ENCODE results near the gene MROH9. TPM values are rescaled to one million over a fixed set of nuclear protein-coding genes. Genes with fewer than 3 reads are reported as not detected.

Gene MROH9
- total RNA-seq, 1 experiment from 2014 or later = not detected

DNA sequence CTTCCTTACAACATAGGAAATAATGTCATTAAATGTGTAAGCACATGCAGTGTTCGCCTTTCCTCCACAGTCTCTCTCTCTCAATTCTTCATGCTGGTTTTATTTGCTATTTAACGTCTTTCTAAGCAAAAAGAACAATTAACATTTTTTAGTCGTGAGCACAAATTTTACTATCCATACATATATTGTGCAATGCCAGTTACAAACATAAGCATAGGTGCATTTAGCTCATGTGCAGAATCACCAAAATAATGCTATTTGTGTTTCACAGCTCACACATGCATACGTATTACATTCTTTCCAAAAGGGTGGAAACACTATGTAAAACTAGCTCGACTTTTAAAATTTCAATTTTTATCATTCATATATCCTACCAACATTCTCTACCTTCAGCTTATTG lies 52.1 kb downstream of the MROH9 start:
- H3K4me1 ChIP-seq (ENCODE audit: control insufficient read depth in 1 of 2, insufficient read depth in 2 of 2, low read length in 2 of 2) = no peaks in the 10 kb centered on the region
- ChIA-PET CTCF (no interaction called here), RAD21 (ENCODE audit: low non-redundant PET in 1 of 2, low total read pairs in 2 of 2, uncharacterized antibody in 2 of 2, unreplicated experiment in 2 of 2) (no interaction called here), POLR2A (no interaction called here)
- H3K9ac ChIP-seq (ENCODE audit: low read length) = no peak overlapping the region
- no peak overlapping the region for H3K4me3 ChIP-seq (replicated peaks in 1 of 2; ENCODE audit: low read depth in 1 of 2, low read length in 2 of 2)
- no peaks in the 10 kb centered on the region for H3K36me3 ChIP-seq (ENCODE audit: control insufficient read depth in 1 of 2, insufficient read depth in 2 of 2, low read length in 2 of 2)
- DNase-seq (ENCODE audit: low read depth, low spot score) (no peak), ATAC-seq (no peak)
- H3K9me2 ChIP-seq (ENCODE audit: insufficient read depth) = no peaks in the 10 kb centered on the region
- H3K27ac ChIP-seq (ENCODE audit: low read depth, low read length) = no peak overlapping the region
- no peaks in the 10 kb centered on the region for H4K20me1 ChIP-seq (ENCODE audit: insufficient read depth)
- H3K4me2 ChIP-seq (ENCODE audit: low read length) = no peak overlapping the region
- TF ChIP-seq ZFX (IDR thresholded peaks at IDR 0.05) (no peak), SRF (IDR thresholded peaks at IDR 0.05; ENCODE audit: low read depth) (no peak), YY1 (IDR thresholded peaks at IDR 0.05; ENCODE audit: extremely low read depth, insufficient replicate concordance, low read depth, low read length) (no peak), EZH2 (IDR thresholded peaks at IDR 0.05) (no peak), SIN3A (IDR thresholded peaks at IDR 0.05; ENCODE audit: low read depth) (no peak), JUND (IDR thresholded peaks at IDR 0.05) (no peak), SP1 (IDR thresholded peaks at IDR 0.05; ENCODE audit: low read depth) (no peak), ZNF274 (IDR thresholded peaks at IDR 0.05; ENCODE audit: low read depth, low read length) (no peak), EGR1 (IDR thresholded peaks at IDR 0.05; ENCODE audit: low read depth) (no peak), EZH2phosphoT487 (IDR thresholded peaks at IDR 0.05; ENCODE audit: borderline replicate concordance) (no peak), ELF1 (IDR thresholded peaks at IDR 0.05; ENCODE audit: borderline replicate concordance, low read depth) (no peak), CTCF (IDR thresholded peaks at IDR 0.05 in 2 of 3, conservative IDR thresholded peaks at IDR 0.05 in 1 of 3; ENCODE audit: borderline replicate concordance in 1 of 3, insufficient read depth in 1 of 3, low read depth in 2 of 3, low read length in 2 of 3) (no peak), CBX3 (IDR thresholded peaks at IDR 0.05; ENCODE audit: low read depth) (no peak), POLR2AphosphoS5 (IDR thresholded peaks at IDR 0.05; ENCODE audit: low read depth, low read length) (no peak), CEBPB (IDR thresholded peaks at IDR 0.05; ENCODE audit: low read depth) (no peak), ZBTB33 (IDR thresholded peaks at IDR 0.05; ENCODE audit: extremely low read depth, insufficient replicate concordance, low read length) (no peak), POLR2A (IDR thresholded peaks at IDR 0.05; ENCODE audit: borderline replicate concordance, extremely low read depth, insufficient read depth, insufficient read length) (no peak), TCF7L2 (IDR thresholded peaks at IDR 0.05; ENCODE audit: borderline replicate concordance, extremely low read depth, insufficient read depth, insufficient read length) (no peak), ATF3 (IDR thresholded peaks at IDR 0.05) (no peak)
- TF ChIP-seq, protein P1, sequence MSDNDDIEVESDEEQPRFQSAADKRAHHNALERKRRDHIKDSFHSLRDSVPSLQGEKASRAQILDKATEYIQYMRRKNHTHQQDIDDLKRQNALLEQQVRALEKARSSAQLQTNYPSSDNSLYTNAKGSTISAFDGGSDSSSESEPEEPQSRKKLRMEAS (IDR thresholded peaks at IDR 0.05) = no peak
- H3K27me3 ChIP-seq (ENCODE audit: insufficient read depth, low read length) = no peaks in the 10 kb centered on the region
- H3K79me2 ChIP-seq (ENCODE audit: insufficient read depth, low read length) = no peaks in the 10 kb centered on the region
- H2AFZ ChIP-seq (ENCODE audit: low read depth, low read length, poor library complexity, severe bottlenecking) = no peak overlapping the region
- intact Hi-C loops (cut with micrococcal nuclease) = no loop called here
- H3K9me3 ChIP-seq (ENCODE audit: control insufficient read depth in 1 of 2, insufficient read depth in 1 of 2, low read depth in 1 of 2, low read length in 2 of 2) = no peaks in the 10 kb centered on the region
- no TSS peak for BruUV-seq (replicated peaks)

Data from HCT116 (cell line).